ENCODE data around the gene KPNA4.

KPNA4 gene

GRCh38 chr3:160557571-160557970 is 7.8 kb downstream of the KPNA4 start:
- TF ChIP-seq CTCF (conservative IDR thresholded peaks at IDR 0.05): no peak
- TF ChIP-seq ZFX (IDR thresholded peaks at IDR 0.05): no peak
- H3K27ac ChIP-seq: no peak overlapping the region

GRCh38 chr3:160556141-160556540 is 9.2 kb downstream of the KPNA4 start:
- TF ChIP-seq ZFX (IDR thresholded peaks at IDR 0.05) (no peak), CTCF (conservative IDR thresholded peaks at IDR 0.05) (no peak)
- no peak overlapping the region for H3K27ac ChIP-seq

GRCh38 chr3:160554980-160555379 is 10.4 kb downstream of the KPNA4 start:
- TF ChIP-seq CTCF (conservative IDR thresholded peaks at IDR 0.05) (no peak), ZFX (IDR thresholded peaks at IDR 0.05) (no peak)
- H3K27ac ChIP-seq: no peak overlapping the region

- H3K27ac ChIP-seq: no peak overlapping the region
- TF ChIP-seq CTCF (conservative IDR thresholded peaks at IDR 0.05): no peak
Measured at GRCh38 chr3:160553827-160554226, 11.5 kb downstream of the KPNA4 start.

GRCh38 chr3:160546727-160547126 is 18.6 kb downstream of the KPNA4 start:
- no peak for TF ChIP-seq ZFX (IDR thresholded peaks at IDR 0.05)
- TF ChIP-seq CTCF (conservative IDR thresholded peaks at IDR 0.05): no peak
- no peak overlapping the region for H3K27ac ChIP-seq

GRCh38 chr3:160545504-160545871 is 19.9 kb downstream of the KPNA4 start:
- TF ChIP-seq CTCF (conservative IDR thresholded peaks at IDR 0.05) (no peak), ZFX (IDR thresholded peaks at IDR 0.05) (no peak)
- H3K27ac ChIP-seq: no peak overlapping the region

GRCh38 chr3:160544844-160545503 is 20.4 kb downstream of the KPNA4 start:
- TF ChIP-seq ZFX (IDR thresholded peaks at IDR 0.05) (no peak), CTCF (conservative IDR thresholded peaks at IDR 0.05) (no peak)
- no peak overlapping the region for H3K27ac ChIP-seq
